GM12801 (cell line): ENCODE results near the gene LRRC28.

ENCODE experiments used
- CTCF ChIP-seq: IDR thresholded peaks from one replicate; pipeline ENCODE4 v1.5.1; 2011; ENCODE audit warnings: control low read depth; ENCODE audit not compliant: insufficient read length; ENCODE audit errors: extremely low read depth

Gene LRRC28

GRCh38 chr15:99343881-99344551 is 92.7 kb downstream of the LRRC28 start:
- TF ChIP-seq CTCF = no peak

DNA sequence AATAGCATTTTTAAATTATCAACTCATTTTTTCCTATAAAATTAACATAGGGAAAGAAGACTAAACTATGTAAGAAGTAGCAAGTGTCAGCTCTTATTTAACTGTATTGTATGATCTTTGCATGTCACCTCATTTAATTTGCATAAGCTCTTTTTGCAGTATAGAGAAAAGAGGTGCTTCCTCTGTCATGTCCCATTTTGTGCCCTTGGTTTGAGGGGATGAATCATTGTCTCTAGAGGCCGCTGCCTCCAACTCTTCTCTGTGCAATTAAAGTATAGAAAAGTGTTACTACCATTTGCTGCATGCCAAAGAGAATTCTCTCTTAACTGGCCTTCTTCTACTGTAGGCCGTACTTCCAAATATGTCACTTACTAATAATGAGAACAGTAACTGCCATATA is 93.4 kb downstream of the LRRC28 start:
- TF ChIP-seq CTCF = no peak

DNA sequence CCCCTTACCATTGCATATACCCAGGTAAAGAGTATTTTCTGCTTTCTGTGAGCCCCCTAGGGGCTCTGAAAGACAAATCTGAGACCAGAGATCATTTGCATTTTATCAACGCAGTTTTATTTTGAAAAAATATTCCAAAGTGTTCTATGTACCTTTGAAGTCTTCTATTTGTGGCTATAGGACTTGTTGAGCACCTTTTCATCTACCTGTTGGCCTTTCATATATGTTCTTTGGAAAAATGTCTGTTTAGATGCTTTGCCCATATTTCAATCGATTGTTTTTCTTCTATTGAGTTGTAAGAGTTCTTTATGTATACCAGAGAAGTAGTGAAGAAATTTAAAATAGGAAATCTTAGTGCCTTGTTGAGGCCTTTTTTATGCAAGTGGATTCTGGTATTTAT is 94.0 kb downstream of the LRRC28 start:
- TF ChIP-seq CTCF = no peak

GRCh38 chr15:99345832-99346462 is 94.7 kb downstream of the LRRC28 start:
- no peak for TF ChIP-seq CTCF

GRCh38 chr15:99347574-99347973 is 96.3 kb downstream of the LRRC28 start:
- no peak for TF ChIP-seq CTCF

DNA sequence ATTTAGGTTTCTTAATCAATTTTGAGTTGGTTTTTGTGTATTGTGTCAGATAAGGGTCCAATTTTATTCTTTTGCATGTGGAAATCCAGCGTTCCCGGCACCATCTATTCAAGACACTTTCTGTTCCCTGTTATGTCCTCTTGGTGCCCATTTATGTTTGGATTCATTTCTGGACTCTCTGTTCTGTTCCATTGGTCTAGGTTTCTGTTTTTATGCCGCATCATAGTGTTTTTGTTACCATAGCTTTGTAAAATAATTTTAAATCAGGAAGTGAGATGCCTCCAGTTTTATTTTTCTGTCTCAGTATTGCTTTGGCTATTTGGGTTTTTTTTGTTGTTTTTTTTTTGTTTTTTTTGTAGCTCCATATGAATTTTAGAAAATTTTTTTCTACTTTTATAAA is 97.1 kb downstream of the LRRC28 start:
- TF ChIP-seq CTCF = no peak

DNA sequence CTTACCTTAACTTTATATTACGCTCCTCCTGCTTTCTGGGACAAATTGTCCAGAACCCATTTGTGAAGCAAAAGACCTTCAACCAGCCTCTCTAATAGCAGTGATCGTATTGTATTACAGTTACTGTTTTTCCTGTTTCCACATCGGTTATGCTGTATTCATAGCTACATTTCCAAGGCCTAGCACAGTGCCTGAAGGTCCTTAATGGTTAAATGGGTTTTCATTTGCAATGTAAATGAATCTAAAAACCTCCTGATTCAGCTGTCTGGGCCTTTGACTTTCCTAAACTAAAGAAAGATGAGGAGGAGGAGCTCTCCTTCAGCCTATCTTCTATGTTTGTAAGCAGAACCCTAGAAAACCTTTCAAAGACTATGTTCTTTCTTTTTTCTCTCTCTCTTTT is 99.1 kb downstream of the LRRC28 start:
- no peak for TF ChIP-seq CTCF
